Measurements from ENCODE around the gene UNC80. TPM values are rescaled to one million over a fixed set of nuclear protein-coding genes. Genes with fewer than 3 reads are reported as not detected.

UNC80 gene
- total and polyA plus RNA-seq, 2 donors (not counting 3 experiments of a cell fraction or from before 2014, with no cell fraction given), result not detected

- Histone ChIP-seq H3K27me3 (ENCODE audit: control insufficient read depth in 2 of 2, insufficient read depth in 2 of 2, low read length in 2 of 2) (no peaks in the 10 kb centered on the region), H3K9me1 (replicated peaks; ENCODE audit: control insufficient read depth, extremely low read depth, insufficient read depth, low read length) (no peaks in the 10 kb centered on the region), H3K79me2 (ENCODE audit: control insufficient read depth, insufficient read depth, low read length) (no peaks in the 10 kb centered on the region), H3K36me3 (ENCODE audit: control insufficient read depth in 2 of 2, extremely low read depth in 1 of 2, insufficient read depth in 2 of 2, low read length in 2 of 2) (no peaks in the 10 kb centered on the region), H3K27ac (ENCODE audit: insufficient read depth, low read depth, low read length) (no peak overlapping the region), H2AFZ (ENCODE audit: low read depth, low read length) (no peak overlapping the region), H3K9ac (replicated peaks; ENCODE audit: extremely low read depth, insufficient read depth, low read length) (no peak overlapping the region), H3K4me2 (ENCODE audit: insufficient read depth, low read length) (no peak overlapping the region), H3K9me3 (replicated peaks; ENCODE audit: control insufficient read depth, insufficient read depth, low read length) (no peaks in the 10 kb centered on the region), H3K4me3 (replicated peaks in 1 of 3; ENCODE audit: insufficient read depth in 1 of 3, low read depth in 1 of 3, low read length in 3 of 3) (no peak overlapping the region), H4K20me1 (replicated peaks; ENCODE audit: control insufficient read depth, extremely low read depth, insufficient read depth, low read length) (no peaks in the 10 kb centered on the region), H3K4me1 (ENCODE audit: control insufficient read depth, extremely low read depth, insufficient read depth, low read length) (no peaks in the 10 kb centered on the region)
- DNase-seq (ENCODE audit: low read depth, low spot score) (no peak), FAIRE-seq (no peak)
- TF ChIP-seq POLR2AphosphoS5 (IDR thresholded peaks at IDR 0.05; ENCODE audit: insufficient read depth, low read depth, low read length) (no peak), JUN (IDR thresholded peaks at IDR 0.05; ENCODE audit: borderline replicate concordance, insufficient read depth, insufficient read length, low read depth) (no peak), CTCF (IDR thresholded peaks at IDR 0.05; ENCODE audit: extremely low read depth in 1 of 2, insufficient read depth in 1 of 2, low read depth in 1 of 2, low read length in 2 of 2) (no peak), FOS (IDR thresholded peaks at IDR 0.05; ENCODE audit: borderline replicate concordance, insufficient read depth, low read length) (no peak), POLR2A (IDR thresholded peaks at IDR 0.05; ENCODE audit: low read depth, low read length) (no peak), MYC (IDR thresholded peaks at IDR 0.05; ENCODE audit: low read depth, low read length) (no peak), MAX (IDR thresholded peaks at IDR 0.05; ENCODE audit: insufficient read depth, insufficient read length) (no peak), EZH2 (IDR thresholded peaks at IDR 0.05; ENCODE audit: borderline replicate concordance, low read depth, low read length, severe bottlenecking) (no peak), GATA2 (IDR thresholded peaks at IDR 0.05; ENCODE audit: insufficient read depth, insufficient read length, low read depth, low read length) (no peak)
- ChIA-PET POLR2A (no interaction called here), CTCF (interaction anchor here (1.1 to 1.8 kb wide), 2 partner anchors 10 to 161 kb away, joined by 3 to 4 read pairs; no protein-coding TSS in a partner anchor)
- no TSS peak for BruUV-seq (replicated peaks)
- intact Hi-C loops (cut with micrococcal nuclease), result no loop called here
- dilution Hi-C loops (cut with MboI; ENCODE audit: extremely low pct_ligation_motif_present, low sequenced_read_pairs), result no loop called here
Measured at GRCh38 chr2:210038078-210038477, 266.4 kb downstream of the UNC80 start.

Measured in endothelial cell of umbilical vein (primary cell).